ENCODE results near the gene DLG1.
"Not testable (repeated sequence)": the region's sequence is repeated elsewhere in the genome, so short reads cannot be mapped to it uniquely, and the experiment has no call there.

Gene DLG1

DNA sequence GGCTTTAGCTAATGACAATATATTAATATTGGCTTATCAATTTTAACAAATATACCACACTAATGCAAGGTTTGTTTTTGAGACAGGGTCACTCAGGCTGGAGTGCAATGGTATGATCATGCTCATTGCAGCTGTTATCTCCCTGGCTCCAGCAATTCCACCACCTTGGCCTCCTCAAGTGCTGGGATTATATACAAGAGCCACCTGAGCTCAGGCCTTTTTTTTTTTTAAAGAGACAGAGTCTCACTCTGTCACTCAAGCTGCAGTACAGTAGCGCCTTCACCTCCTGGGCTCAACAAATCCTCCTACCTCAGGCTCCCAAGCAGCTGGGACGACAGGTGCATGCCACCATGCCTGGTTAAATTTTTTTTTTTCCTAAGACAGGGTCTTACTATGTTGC, 11.7 kb downstream of the DLG1 start:
- FAIRE-seq = no peak

DNA sequence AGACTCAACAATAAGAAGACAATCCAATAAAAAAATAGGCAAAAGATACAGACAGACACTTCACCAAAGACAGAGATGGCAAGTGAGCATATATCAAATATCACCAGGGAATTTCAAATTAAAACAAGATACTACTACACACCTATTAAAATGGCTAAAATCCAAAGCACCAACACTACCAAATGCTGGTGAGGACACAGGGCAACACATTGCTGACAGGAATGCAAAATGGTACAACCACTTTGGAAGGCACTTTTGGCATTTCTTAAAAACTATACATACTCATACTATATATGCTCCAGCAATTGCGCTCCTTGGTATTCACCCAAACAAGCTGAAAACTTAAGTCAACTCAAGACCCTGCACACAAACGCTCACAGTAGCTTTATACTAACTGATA, 12.9 kb downstream of the DLG1 start:
- FAIRE-seq = no peak

- no peak for FAIRE-seq
Observed at GRCh38 chr3:197283045-197283444, 15.4 kb downstream of the DLG1 start.

DNA sequence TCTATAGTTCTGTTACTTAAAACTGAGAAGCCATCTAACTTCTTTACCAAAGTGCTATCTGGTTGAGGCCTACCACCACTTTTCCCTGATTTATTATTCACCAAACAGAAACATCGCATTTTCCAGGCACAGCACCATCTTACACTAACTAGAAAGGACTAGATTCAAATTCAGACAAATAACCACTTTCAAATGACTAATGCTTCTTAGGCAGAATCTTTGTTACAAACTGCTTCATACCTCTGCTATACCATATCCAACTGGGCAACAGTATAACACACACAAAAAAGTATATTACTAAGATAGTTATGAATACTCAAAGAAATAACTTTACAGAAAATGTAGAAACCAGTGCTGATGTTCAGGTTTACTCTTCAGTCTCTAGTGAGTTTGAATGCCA, 16.6 kb downstream of the DLG1 start:
- FAIRE-seq = no peak

GRCh38 chr3:197280156-197280555, 18.3 kb downstream of the DLG1 start:
- FAIRE-seq = no peak

DNA sequence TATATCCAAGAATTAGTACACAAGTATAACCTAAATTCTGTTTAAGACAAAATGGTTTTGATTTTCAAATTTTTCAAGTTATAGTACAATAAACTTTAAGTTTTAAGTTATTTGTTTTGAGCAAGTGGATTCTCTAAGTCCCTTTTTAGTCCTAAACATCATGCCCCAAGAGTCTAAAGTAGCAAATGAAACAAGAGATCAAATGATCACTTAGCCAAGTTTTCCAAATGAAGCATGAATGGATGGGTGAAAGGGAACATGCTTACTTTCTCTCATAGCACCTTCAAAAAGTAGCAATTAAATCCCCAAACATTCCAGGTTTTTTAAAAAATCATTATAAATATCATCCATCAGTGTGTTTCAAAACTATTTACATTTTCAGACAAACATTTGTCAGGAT, 19.5 kb downstream of the DLG1 start:
- no peak for FAIRE-seq

GRCh38 chr3:197276808-197277207, 21.6 kb downstream of the DLG1 start:
- not testable (repeated sequence) for FAIRE-seq

GRCh38 chr3:197270558-197271317, 27.7 kb downstream of the DLG1 start:
- FAIRE-seq = no peak

DNA sequence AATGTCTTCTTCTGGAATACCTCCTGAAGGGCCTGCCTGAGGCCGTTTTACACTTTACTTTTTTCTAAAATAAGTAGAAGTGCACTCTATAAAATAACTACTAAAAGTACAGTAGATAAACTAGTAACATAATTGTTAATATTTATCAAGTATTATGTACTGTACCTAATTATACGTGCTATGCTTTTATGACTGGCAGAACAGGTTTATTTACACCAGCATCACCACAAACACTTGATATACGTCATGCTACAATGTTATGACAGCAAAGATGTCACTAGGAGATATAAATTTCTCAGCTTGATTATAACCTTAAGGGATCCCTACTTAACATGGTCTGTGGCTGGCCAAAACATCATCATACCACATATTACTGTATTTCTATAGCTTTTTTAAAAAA, 29.4 kb downstream of the DLG1 start:
- FAIRE-seq = no peak

DNA sequence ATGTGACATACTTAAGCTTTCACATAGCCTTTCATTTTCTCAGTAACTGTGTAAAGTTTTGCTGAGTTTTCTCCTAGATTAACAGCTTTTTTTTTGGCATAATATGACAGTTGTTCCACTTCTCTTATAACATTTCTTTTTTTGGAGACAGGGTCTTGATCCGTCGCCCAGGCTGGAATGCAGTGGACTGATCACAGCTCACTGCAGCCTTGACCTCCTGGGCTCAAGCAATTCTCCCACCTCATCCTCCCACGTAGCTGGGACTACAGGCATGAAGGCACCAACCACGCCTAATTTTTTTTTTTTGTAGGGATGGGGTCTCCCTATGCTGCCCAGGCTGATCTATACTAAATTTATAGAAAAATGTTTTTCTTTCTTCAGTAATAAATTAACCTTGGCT, 30.1 kb downstream of the DLG1 start:
- FAIRE-seq = no peak

DNA sequence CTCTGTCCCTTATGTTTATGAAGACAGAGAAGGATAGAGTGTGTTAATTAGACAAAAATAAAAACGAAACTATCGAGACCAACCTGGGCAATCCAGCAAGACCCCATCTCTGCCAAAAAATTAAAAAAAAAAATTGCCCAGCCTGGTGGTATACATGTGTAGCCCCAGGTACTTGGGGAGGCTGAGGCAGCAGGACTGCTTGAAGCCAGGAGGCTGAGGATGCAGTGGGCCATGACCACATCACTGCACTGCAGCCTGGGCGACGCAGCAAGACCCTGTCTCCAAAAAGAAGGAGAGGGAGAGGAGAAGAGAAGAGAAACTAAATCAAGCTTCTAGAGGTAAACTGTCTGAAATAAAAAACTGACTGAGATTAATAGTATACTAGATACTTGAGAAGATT, 32.1 kb downstream of the DLG1 start:
- FAIRE-seq = no peak

- no peak for FAIRE-seq
Observed at GRCh38 chr3:197262709-197263108, 35.7 kb downstream of the DLG1 start.

DNA sequence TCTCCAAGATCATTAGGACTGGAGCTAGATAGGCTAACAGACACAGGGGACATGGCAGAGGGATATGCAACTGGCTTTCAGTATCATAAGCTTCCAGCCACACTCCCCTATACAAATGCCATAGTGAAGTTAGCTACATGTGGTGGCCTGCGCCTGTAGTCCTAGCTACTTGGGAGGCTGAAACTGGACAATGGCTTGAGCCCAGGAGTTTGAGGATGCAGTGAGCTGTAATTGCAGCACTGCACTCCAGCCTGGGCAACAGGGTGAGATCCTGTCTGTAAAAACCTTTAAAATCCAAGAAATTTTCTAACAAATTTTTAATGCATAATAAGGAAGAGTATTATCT, 37.3 kb downstream of the DLG1 start:
- FAIRE-seq = no peak

GRCh38 chr3:197260491-197261163, 37.8 kb downstream of the DLG1 start:
- FAIRE-seq = no peak

- no peak for FAIRE-seq
Observed at GRCh38 chr3:197259096-197259495, 39.3 kb downstream of the DLG1 start.

DNA sequence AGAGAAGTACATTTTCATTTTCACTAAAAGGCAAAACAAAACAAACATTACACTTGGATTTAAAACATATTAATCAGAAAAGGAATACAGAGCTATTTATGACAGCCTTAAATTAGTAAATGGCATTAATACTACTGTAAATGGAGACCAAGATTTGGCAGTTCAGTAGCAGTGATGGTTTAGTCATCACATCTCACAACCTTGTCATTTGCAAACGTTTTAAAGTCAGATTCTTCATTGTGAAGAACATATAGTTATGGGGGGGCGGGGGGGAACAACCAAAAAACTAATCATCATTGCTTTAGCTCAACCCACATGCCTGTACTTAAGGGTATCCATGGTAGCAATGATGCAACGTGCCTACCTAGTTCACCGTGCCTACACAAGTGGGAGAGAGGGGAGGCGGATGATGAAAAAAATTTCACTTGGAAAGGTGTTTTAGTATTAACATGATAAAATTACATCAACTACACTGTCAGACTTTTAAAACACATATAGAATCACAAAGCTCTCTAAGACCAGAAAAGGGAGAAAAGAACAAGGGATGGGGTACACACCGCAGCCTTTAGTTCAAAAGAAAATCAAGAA, 40.1 kb downstream of the DLG1 start:
- no peak for FAIRE-seq

DNA sequence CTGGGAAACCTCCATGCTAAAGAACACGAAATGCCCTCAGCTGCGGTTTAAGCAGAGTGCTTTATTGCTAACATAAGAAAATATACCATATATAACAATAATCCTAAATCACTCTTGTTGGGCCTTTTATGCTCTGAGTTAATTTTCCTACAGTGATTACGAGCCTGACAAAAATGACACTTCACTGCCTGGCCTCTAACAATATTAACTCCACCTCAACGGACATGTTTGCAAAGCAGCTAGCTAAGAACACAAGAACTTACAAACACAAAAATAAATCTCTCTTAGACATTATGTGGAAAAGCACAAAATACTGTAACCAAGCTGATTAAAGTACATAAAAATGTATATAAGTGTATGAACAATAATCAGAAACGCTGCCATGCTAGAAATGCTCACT, 40.7 kb downstream of the DLG1 start:
- no peak for FAIRE-seq

DNA sequence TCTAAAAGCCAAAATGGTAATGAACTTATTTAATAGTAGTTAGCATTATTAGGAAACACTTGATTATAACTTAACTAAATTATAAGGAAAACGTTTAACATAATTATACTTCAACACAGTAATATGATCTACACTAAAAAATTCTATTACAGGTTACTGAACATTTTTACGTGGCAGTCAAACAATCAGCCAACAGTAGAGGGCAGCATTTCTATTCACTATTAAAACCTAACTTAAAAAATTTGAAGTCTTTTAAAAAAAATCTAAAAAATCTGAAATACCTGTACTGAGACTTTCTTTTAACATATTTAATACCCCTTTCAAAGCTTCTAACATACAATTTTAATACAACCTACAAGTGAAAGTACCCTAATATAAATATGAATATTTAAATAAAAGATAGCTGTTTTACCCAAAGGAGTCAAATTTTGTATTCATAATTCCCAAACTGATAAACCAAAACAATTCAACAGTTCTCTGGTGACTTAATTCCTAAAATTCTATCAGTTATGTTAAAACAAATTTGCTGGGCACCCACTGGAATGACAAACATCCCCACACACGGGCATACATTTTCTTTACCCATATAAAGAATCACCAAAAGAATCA, 41.5 kb downstream of the DLG1 start:
- FAIRE-seq = peak; percentile 84

DNA sequence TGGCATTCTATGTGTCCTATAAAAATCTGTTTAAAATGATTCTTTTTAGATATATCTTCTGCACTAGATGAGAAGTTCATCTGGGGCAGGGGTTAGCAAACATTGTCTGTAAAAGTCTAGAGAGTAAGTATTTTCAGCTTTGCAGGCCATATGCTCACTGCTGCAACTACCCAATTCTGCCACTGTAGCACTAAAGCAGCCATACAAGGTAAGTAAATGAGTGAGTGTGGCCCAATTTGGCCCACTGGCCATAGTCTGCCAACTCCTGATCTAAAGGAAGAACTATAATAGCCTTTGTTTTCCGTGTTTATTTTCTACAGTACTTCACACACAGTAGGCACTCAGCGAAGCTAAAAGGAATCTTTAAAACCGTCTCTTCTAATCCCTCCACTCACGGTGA, 42.3 kb downstream of the DLG1 start:
- FAIRE-seq = no peak

- FAIRE-seq = no peak
Observed at GRCh38 chr3:197253238-197253947, 45.0 kb downstream of the DLG1 start.

DNA sequence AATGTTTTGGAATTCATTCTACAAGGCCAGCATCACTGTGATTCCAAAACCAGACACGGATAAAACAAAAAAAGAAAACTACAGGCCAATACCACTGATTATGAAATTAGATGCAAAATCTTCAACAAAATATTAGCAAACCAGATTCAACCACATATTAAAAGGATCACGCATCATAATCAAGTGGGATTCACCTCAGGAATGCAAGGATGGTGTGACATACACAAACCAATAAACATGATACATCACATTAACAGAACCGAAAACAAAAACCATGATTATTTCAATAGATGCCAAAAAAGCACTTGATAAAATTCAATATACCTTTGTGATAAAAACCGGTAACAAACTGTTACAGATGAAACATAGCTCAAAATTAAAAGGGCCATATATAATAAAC, 48.9 kb downstream of the DLG1 start:
- FAIRE-seq = no peak

GRCh38 chr3:197248341-197248740, 50.1 kb downstream of the DLG1 start:
- FAIRE-seq = no peak

- no peak for FAIRE-seq
Observed at GRCh38 chr3:197244751-197245150, 53.7 kb downstream of the DLG1 start.
